Stimulated activated CD8-positive, alpha-beta memory T cell treated with anti-CD3 and anti-CD28 coated beads, Interleukin-7, amount 100 ng/mL, for 4 hours (primary cell): ENCODE data around the gene RIC8B.

Experiments
- DNase-seq, 2 donors: peaks; one replicate each; pipeline ENCODE4 v3.0.0-alpha.2; 2020; ENCODE audit warnings: low read depth in 2 of 2

Gene RIC8B

GRCh38 chr12:106758349-106759110 lies 16.0 kb upstream of the RIC8B start:
- no peak for DNase-seq

- DNase-seq = no peak
Measured at GRCh38 chr12:106759526-106760183, 14.8 kb upstream of the RIC8B start.

- DNase-seq = no peak
Measured at GRCh38 chr12:106760184-106760531, 14.3 kb upstream of the RIC8B start.

GRCh38 chr12:106764220-106764619 lies 10.3 kb upstream of the RIC8B start:
- no peak for DNase-seq

GRCh38 chr12:106764738-106765137 lies 9.7 kb upstream of the RIC8B start:
- no peak for DNase-seq

GRCh38 chr12:106766393-106766826 lies 8.1 kb upstream of the RIC8B start:
- peak; percentile 50 to 54 for DNase-seq

GRCh38 chr12:106767206-106767605 lies 7.3 kb upstream of the RIC8B start:
- DNase-seq = no peak

- DNase-seq = no peak
Measured at GRCh38 chr12:106767954-106768822, 6.3 kb upstream of the RIC8B start.

GRCh38 chr12:106769078-106769477 lies 5.4 kb upstream of the RIC8B start:
- DNase-seq = no peak

GRCh38 chr12:106769546-106769945 lies 4.9 kb upstream of the RIC8B start:
- no peak for DNase-seq

GRCh38 chr12:106771425-106771824 lies 3.1 kb upstream of the RIC8B start:
- no peak for DNase-seq

GRCh38 chr12:106773286-106774004 lies 1.0 kb upstream of the RIC8B start:
- DNase-seq = no peak

GRCh38 chr12:106774808-106775524 lies 484 bp downstream of the RIC8B start:
- DNase-seq = no peak

- no peak for DNase-seq
Measured at GRCh38 chr12:106776897-106777296, 2.4 kb downstream of the RIC8B start.

GRCh38 chr12:106780010-106780631 lies 5.6 kb downstream of the RIC8B start:
- no peak for DNase-seq

- no peak for DNase-seq
Measured at GRCh38 chr12:106782619-106783018, 8.1 kb downstream of the RIC8B start.

- DNase-seq = no peak
Measured at GRCh38 chr12:106783515-106783914, 9.0 kb downstream of the RIC8B start.

GRCh38 chr12:106790020-106790419 lies 15.5 kb downstream of the RIC8B start:
- DNase-seq = no peak

GRCh38 chr12:106791531-106791930 lies 17.0 kb downstream of the RIC8B start:
- no peak for DNase-seq

GRCh38 chr12:106794369-106794768 lies 19.9 kb downstream of the RIC8B start:
- no peak for DNase-seq
